GM12864 (cell line): ENCODE results near the gene BTBD9.

Experiments used
- DNase-seq: peaks from one replicate; pipeline ENCODE4 v3.0.0-alpha.2; 2011; ENCODE audit warnings: low read depth
- H3K4me3 ChIP-seq: 2 replicates; pipeline ENCODE4 v1.5.1; 2011; ENCODE audit warnings: mild to moderate bottlenecking, low read depth, low read length, control low read depth
- CTCF ChIP-seq: IDR thresholded peaks from 2 replicates; pipeline ENCODE4 v1.5.1; 2011; ENCODE audit warnings: low read depth, mild to moderate bottlenecking, moderate library complexity, low read length, control low read depth, inconsistent platforms; ENCODE audit errors: missing control alignments

BTBD9 gene

GRCh38 chr6:38391626-38392579 lies 247.8 kb downstream of the BTBD9 start:
- DNase-seq: no peak
- TF ChIP-seq CTCF: no peak
- H3K4me3 ChIP-seq: no peak overlapping the region

- H3K4me3 ChIP-seq: no peak overlapping the region
- no peak for TF ChIP-seq CTCF
- DNase-seq: no peak
Measured at GRCh38 chr6:38391206-38391605, 248.5 kb downstream of the BTBD9 start.

GRCh38 chr6:38389875-38390274 lies 249.9 kb downstream of the BTBD9 start:
- no peak overlapping the region for H3K4me3 ChIP-seq
- no peak for TF ChIP-seq CTCF
- DNase-seq: no peak

- H3K4me3 ChIP-seq: no peak overlapping the region
- no peak for DNase-seq
- no peak for TF ChIP-seq CTCF
Measured at GRCh38 chr6:38387971-38388370, 251.8 kb downstream of the BTBD9 start.

- no peak for TF ChIP-seq CTCF
- DNase-seq: no peak
- no peak overlapping the region for H3K4me3 ChIP-seq
Measured at GRCh38 chr6:38387461-38387860, 252.3 kb downstream of the BTBD9 start.

GRCh38 chr6:38378801-38379200 lies 260.9 kb downstream of the BTBD9 start:
- no peak for TF ChIP-seq CTCF
- H3K4me3 ChIP-seq: no peak overlapping the region
- DNase-seq: no peak

GRCh38 chr6:38375937-38376336 lies 263.8 kb downstream of the BTBD9 start:
- TF ChIP-seq CTCF: no peak
- no peak for DNase-seq
- no peak overlapping the region for H3K4me3 ChIP-seq
